ENCODE results near the gene RTCB. TPM values are rescaled to one million over a fixed set of nuclear protein-coding genes. Genes with fewer than 3 reads are reported as not detected.

The RTCB gene
- total and polyA plus RNA-seq, 2 of the 13 experiments (the other 11 are each of a cell fraction or from before 2014, with no cell fraction given): 108 to 167 TPM

DNA sequence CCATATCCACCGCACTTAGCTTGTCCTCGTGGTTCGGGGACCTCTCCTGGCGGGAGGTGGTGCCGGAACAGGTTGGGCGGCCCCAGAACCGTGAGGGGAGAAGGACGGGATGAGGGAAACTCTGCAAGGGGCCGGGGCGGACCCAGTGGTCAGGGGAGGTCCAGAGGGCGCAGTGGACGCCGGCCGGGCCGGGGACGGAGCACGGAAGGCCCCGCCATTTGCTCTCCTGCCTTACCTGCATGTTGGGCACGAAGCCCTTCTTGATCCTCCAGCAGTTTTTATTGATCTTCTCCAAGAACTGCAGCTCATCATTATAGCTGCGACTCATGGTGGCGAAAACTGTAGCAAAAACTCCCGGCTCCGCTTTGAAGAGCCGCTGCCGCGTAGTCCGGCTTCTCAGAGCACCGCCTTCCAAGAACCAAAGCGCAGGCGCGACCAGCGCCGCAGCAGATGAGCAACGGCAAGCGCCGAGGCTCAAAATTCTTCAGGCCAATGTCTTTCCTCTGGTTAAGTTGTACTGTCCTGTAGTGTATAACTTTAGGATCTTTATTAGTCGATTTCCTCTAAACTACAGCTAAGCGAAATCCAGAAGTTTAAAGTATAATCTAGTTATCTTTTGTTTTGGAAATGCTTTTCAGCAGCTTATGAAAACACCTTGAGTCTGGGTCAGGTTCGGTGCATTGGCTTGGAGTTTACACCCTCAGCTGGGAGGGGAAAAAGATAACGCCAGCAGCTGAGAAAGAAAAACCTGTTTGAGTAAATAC is at the start of gene RTCB (continued):
- TF ChIP-seq, protein P1, sequence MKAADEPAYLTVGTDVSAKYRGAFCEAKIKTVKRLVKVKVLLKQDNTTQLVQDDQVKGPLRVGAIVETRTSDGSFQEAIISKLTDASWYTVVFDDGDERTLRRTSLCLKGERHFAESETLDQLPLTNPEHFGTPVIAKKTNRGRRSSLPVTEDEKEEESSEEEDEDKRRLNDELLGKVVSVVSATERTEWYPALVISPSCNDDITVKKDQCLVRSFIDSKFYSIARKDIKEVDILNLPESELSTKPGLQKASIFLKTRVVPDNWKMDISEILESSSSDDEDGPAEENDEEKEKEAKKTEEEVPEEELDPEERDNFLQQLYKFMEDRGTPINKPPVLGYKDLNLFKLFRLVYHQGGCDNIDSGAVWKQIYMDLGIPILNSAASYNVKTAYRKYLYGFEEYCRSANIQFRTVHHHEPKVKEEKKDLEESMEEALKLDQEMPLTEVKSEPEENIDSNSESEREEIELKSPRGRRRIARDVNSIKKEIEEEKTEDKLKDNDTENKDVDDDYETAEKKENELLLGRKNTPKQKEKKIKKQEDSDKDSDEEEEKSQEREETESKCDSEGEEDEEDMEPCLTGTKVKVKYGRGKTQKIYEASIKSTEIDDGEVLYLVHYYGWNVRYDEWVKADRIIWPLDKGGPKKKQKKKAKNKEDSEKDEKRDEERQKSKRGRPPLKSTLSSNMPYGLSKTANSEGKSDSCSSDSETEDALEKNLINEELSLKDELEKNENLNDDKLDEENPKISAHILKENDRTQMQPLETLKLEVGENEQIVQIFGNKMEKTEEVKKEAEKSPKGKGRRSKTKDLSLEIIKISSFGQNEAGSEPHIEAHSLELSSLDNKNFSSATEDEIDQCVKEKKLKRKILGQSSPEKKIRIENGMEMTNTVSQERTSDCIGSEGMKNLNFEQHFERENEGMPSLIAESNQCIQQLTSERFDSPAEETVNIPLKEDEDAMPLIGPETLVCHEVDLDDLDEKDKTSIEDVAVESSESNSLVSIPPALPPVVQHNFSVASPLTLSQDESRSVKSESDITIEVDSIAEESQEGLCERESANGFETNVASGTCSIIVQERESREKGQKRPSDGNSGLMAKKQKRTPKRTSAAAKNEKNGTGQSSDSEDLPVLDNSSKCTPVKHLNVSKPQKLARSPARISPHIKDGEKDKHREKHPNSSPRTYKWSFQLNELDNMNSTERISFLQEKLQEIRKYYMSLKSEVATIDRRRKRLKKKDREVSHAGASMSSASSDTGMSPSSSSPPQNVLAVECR (CRISPR knock-in tag; IDR thresholded peaks at IDR 0.05; ENCODE audit: borderline replicate concordance): peak; percentile 89
- TF ChIP-seq ZNF616 (CRISPR knock-in tag; IDR thresholded peaks at IDR 0.05; ENCODE audit: low read depth) (no peak), CC2D1A (CRISPR knock-in tag; IDR thresholded peaks at IDR 0.05) (no peak), PHB2 (IDR thresholded peaks at IDR 0.05; ENCODE audit: partially characterized antibody) (no peak), SALL1 (CRISPR knock-in tag; IDR thresholded peaks at IDR 0.05) (peak; percentile 54), ZBED4 (CRISPR knock-in tag; IDR thresholded peaks at IDR 0.05; ENCODE audit: borderline replicate concordance) (0 out of 2 replicates have a peak, but pooled peaks have one; percentile 53), TMF1 (CRISPR knock-in tag; IDR thresholded peaks at IDR 0.05; ENCODE audit: low read depth) (no peak), MYC (CRISPR knock-in tag; IDR thresholded peaks at IDR 0.05; ENCODE audit: borderline replicate concordance) (peak; percentile 56; the same call in 1 of the 2 replicates), NCOR1 (IDR thresholded peaks at IDR 0.05; ENCODE audit: borderline replicate concordance, low read length) (no peak; the same call in 1 of the 2 replicates), ZNF10 (CRISPR knock-in tag; IDR thresholded peaks at IDR 0.05; ENCODE audit: borderline replicate concordance, low read depth) (no peak), POLR2G (IDR thresholded peaks at IDR 0.05; ENCODE audit: low read depth, low read length) (peak; percentile 89), PRPF4 (IDR thresholded peaks at IDR 0.05; ENCODE audit: low read depth, low read length, poor library complexity, severe bottlenecking) (no peak), ZZZ3 (CRISPR knock-in tag; IDR thresholded peaks at IDR 0.05; ENCODE audit: borderline replicate concordance) (peak; percentile 79; the same call in 1 of the 2 replicates), ZNF678 (CRISPR knock-in tag; IDR thresholded peaks at IDR 0.05) (0 out of 2 replicates have a peak, but pooled peaks have one; percentile 69), ZNF639 (CRISPR knock-in tag; conservative IDR thresholded peaks at IDR 0.05) (no peak), ZNF317 (CRISPR knock-in tag; IDR thresholded peaks at IDR 0.05) (peak; percentile 60; the same call in 1 of the 2 replicates), AGO1 (IDR thresholded peaks at IDR 0.05; ENCODE audit: low read depth, low read length, poor library complexity, severe bottlenecking) (peak; percentile 59)
- TF ChIP-seq, protein P2, sequence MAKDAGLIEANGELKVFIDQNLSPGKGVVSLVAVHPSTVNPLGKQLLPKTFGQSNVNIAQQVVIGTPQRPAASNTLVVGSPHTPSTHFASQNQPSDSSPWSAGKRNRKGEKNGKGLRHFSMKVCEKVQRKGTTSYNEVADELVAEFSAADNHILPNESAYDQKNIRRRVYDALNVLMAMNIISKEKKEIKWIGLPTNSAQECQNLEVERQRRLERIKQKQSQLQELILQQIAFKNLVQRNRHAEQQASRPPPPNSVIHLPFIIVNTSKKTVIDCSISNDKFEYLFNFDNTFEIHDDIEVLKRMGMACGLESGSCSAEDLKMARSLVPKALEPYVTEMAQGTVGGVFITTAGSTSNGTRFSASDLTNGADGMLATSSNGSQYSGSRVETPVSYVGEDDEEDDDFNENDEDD (CRISPR knock-in tag; IDR thresholded peaks at IDR 0.05; ENCODE audit: borderline replicate concordance): peak; percentile 15; the same call in 1 of the 2 replicates
